SK-N-SH (cell line): ENCODE results near the gene NPHS2. TPM values are rescaled to one million over a fixed set of nuclear protein-coding genes. Genes with fewer than 3 reads are reported as not detected.

Experiments
- CTCF ChIA-PET: fragments of 300-600, 350-600 bp; formaldehyde crosslinking; extraction: SDS; loops from one replicate; lab custom pipeline; 2021; lab: Yijun Ruan, JAX
- POLR2A ChIA-PET: fragments of 350-600 bp; sonication (Branson Sonifier 250); formaldehyde crosslinking; extraction: SDS; loops from one replicate; lab custom pipeline; 2020; ENCODE audit warnings: antibody characterized with exemption, inconsistent platforms; lab: Yijun Ruan, JAX
- DNase-seq: peaks from one replicate; pipeline ENCODE4 v3.0.0; 2012
- H2AFZ ChIP-seq: fragments of 200-600 bp; sonication (generic); 2 replicates; pipeline ENCODE4 v1.8.1; 2016; ENCODE audit warnings: antibody characterized with exemption, mild to moderate bottlenecking, low read depth
- H3F3A ChIP-seq: fragments of 200-600 bp; sonication (generic); replicated peaks from 2 replicates; pipeline ENCODE3; 2016; ENCODE audit warnings: antibody characterized with exemption, mild to moderate bottlenecking; ENCODE audit not compliant: insufficient read depth
- H3K27ac ChIP-seq, 2 experiments: fragments of 200-500 bp in 1 of 2; fragments of 200-600 bp in 1 of 2; sonication (Bioruptor generic) in 1 of 2; sonication (generic), shearing (Covaris generic) in 1 of 2; 2 replicates each; pipeline versions ENCODE4 v1.5.1 to v1.6.1; 2014 to 2016; ENCODE audit warnings: low read depth in 2 of 2, inconsistent platforms in 1 of 2, low read length in 1 of 2, mild to moderate bottlenecking in 1 of 2, mixed read lengths in 1 of 2
- H3K27me3 ChIP-seq: fragments of 200-600 bp; sonication (generic), shearing (Covaris generic); 2 replicates; pipeline ENCODE4 v1.6.1; 2016; ENCODE audit warnings: mixed run types; ENCODE audit not compliant: insufficient read depth
- H3K36me3 ChIP-seq, 2 experiments: fragments of 200-500 bp in 1 of 2; fragments of 200-600 bp in 1 of 2; sonication (Bioruptor generic) in 1 of 2; sonication (generic) in 1 of 2; replicated peaks in 1 of 2; 2 replicates each; pipeline versions ENCODE3 to v1.5.1; 2014 to 2016; ENCODE audit warnings: low read length in 1 of 2, mild to moderate bottlenecking in 1 of 2; ENCODE audit not compliant: insufficient read depth in 2 of 2, control insufficient read depth in 1 of 2
- H3K4me1 ChIP-seq, 2 experiments: fragments of 200-500 bp in 1 of 2; fragments of 200-600 bp in 1 of 2; sonication (Bioruptor generic) in 1 of 2; sonication (generic), shearing (Covaris generic) in 1 of 2; 2 replicates each; pipeline versions ENCODE4 v1.5.1 to v1.6.1; 2014 to 2016; ENCODE audit warnings: low read depth in 1 of 2, low read length in 1 of 2, mixed run types in 1 of 2; ENCODE audit not compliant: insufficient read depth in 2 of 2, control insufficient read depth in 1 of 2
- H3K4me2 ChIP-seq: fragments of 200-600 bp; sonication (generic), shearing (Covaris generic); 2 replicates; pipeline ENCODE4 v1.6.1; 2017; ENCODE audit warnings: mixed run types
- H3K4me3 ChIP-seq, 2 experiments: fragments of 200-500 bp in 1 of 2; fragments of 200-600 bp in 1 of 2; sonication (Bioruptor generic) in 1 of 2; sonication (generic), shearing (Covaris generic) in 1 of 2; 2 replicates each; pipeline versions ENCODE4 v1.5.1 to v1.8.1; 2014 to 2016; ENCODE audit warnings: low read depth in 2 of 2, inconsistent platforms in 1 of 2, low read length in 1 of 2, mild to moderate bottlenecking in 1 of 2, mixed read lengths in 1 of 2, moderate library complexity in 1 of 2
- H3K79me2 ChIP-seq: fragments of 200-600 bp; sonication (generic); 2 replicates; pipeline ENCODE4 v1.8.1; 2017; ENCODE audit warnings: mild to moderate bottlenecking; ENCODE audit not compliant: insufficient read depth
- H3K9ac ChIP-seq: fragments of 200-600 bp; sonication (generic); 2 replicates; pipeline ENCODE4 v1.6.1; 2017; ENCODE audit warnings: mixed run types
- H3K9me2 ChIP-seq: fragments of 200-600 bp; sonication (generic); 2 replicates; pipeline ENCODE4 v1.6.1; 2017; ENCODE audit warnings: mixed run types
- H3K9me3 ChIP-seq: fragments of 200-600 bp; sonication (generic); 2 replicates; pipeline ENCODE4 v1.6.1; 2017; ENCODE audit warnings: mixed run types, mild to moderate bottlenecking, moderate library complexity
- H4K20me1 ChIP-seq: fragments of 200-600 bp; sonication (generic); 2 replicates; pipeline ENCODE4 v1.6.1; 2017; ENCODE audit warnings: mild to moderate bottlenecking, mixed run types; ENCODE audit not compliant: insufficient read depth
- CHD2 ChIP-seq: fragments of 150-350 bp; IDR thresholded peaks from 2 replicates; pipeline ENCODE4 v1.6.1; 2018; ENCODE audit warnings: low read length; ENCODE audit not compliant: partially characterized antibody
- ELF1 ChIP-seq: IDR thresholded peaks from 2 replicates; pipeline ENCODE4 v1.4.0; 2012
- EP300 ChIP-seq, 2 experiments: IDR thresholded peaks; 2 replicates each; pipeline versions ENCODE4 v1.4.0 to v1.6.1; 2012; ENCODE audit warnings: borderline replicate concordance in 1 of 2, low read depth in 1 of 2, low read length in 1 of 2
- EZH2phosphoT487 ChIP-seq: fragments of 200-600 bp; sonication (generic); IDR thresholded peaks from 2 replicates; pipeline ENCODE4 v1.6.1; 2017; ENCODE audit warnings: low read depth, mixed run types, mild to moderate bottlenecking, antibody characterized with exemption, moderate library complexity, borderline replicate concordance
- FOXJ3 ChIP-seq: sonication (generic); formaldehyde crosslinking; IDR thresholded peaks from 2 replicates; pipeline ENCODE4 v1.5.1; 2020; ENCODE audit warnings: mild to moderate bottlenecking, missing genetic modification reagents
- JUND ChIP-seq: IDR thresholded peaks from 2 replicates; pipeline ENCODE4 v1.4.0; 2012
- MXI1 ChIP-seq: IDR thresholded peaks from 2 replicates; pipeline ENCODE4 v1.6.1; 2012; ENCODE audit warnings: mild to moderate bottlenecking, low read depth, low read length, improper control_type of control experiment
- NFIC ChIP-seq: IDR thresholded peaks from 2 replicates; pipeline ENCODE4 v1.4.0; 2012; ENCODE audit warnings: borderline replicate concordance
- POLR2AphosphoS5 ChIP-seq: IDR thresholded peaks from 2 replicates; pipeline ENCODE4 v1.6.1; 2012; ENCODE audit warnings: low read depth, low read length
- RFX5 ChIP-seq: IDR thresholded peaks from 2 replicates; pipeline ENCODE4 v1.6.1; 2012; ENCODE audit warnings: mild to moderate bottlenecking, improper control_type of control experiment, low read length
- RXRA ChIP-seq: IDR thresholded peaks from 2 replicates; pipeline ENCODE4 v1.4.0; 2012; ENCODE audit warnings: low read depth, mild to moderate bottlenecking, borderline replicate concordance
- SIN3A ChIP-seq: IDR thresholded peaks from 2 replicates; pipeline ENCODE4 v1.6.1; 2012; ENCODE audit warnings: low read depth, mild to moderate bottlenecking, low read length, moderate library complexity, borderline replicate concordance
- USF2 ChIP-seq: fragments of 150-350 bp; IDR thresholded peaks from 2 replicates; pipeline ENCODE4 v1.6.1; 2017; ENCODE audit warnings: antibody characterized with exemption, low read length, low read depth, borderline replicate concordance
- ZBTB33 ChIP-seq: IDR thresholded peaks from 2 replicates; pipeline ENCODE4 v1.4.0; 2012; ENCODE audit warnings: low read depth, borderline replicate concordance
- WGBS: methylation state at CpG from one replicate; pipeline ENCODE4 v1.1.6; 2017; ENCODE audit warnings: low lambda C conversion rate; 5-methylcytosine and 5-hydroxymethylcytosine counted together
- polyA plus RNA-seq, 3 experiments: library from polyadenylated mRNA; depleted of rRNA; stranded (reverse); fragments of >200 nt; gene quantifications; 2 replicates each; pipeline ENCODE4 v1.2.3, GENCODE V29; 2012
- small RNA-seq, 7 experiments: library from RNA; depleted of rRNA; stranded (forward); fragments of <200 nt; gene quantifications; one replicate each; pipeline ENCODE3, GENCODE V24; 2012

The NPHS2 gene
- polyA plus RNA-seq, 1 of the 3 experiments (the other 2 are of a cell fraction) = not detected

GRCh38 chr1:179509384-179509783, 66.4 kb downstream of the NPHS2 start:
- no peak for TF ChIP-seq CHD2
- TF ChIP-seq USF2 = no peak
- no peak for TF ChIP-seq MXI1
- no peak for TF ChIP-seq ZBTB33
- no peak for TF ChIP-seq FOXJ3 (CRISPR knock-in tag)
- no peak for TF ChIP-seq JUND
- TF ChIP-seq RXRA = no peak
- no peak for TF ChIP-seq POLR2AphosphoS5
- no peak for TF ChIP-seq EZH2phosphoT487
- TF ChIP-seq SIN3A = no peak
- TF ChIP-seq, all 33 proteins: peak for 0
- no peak overlapping the region for H3K4me3 ChIP-seq
- H3K9me2 ChIP-seq = no peaks in the 10 kb centered on the region
- H4K20me1 ChIP-seq = no peaks in the 10 kb centered on the region
- 27% methylated on average over 4 of the region's 4 CpGs for WGBS
- POLR2A ChIA-PET = no interaction called here
- H3K79me2 ChIP-seq = no peaks in the 10 kb centered on the region
- no peak overlapping the region for H3K9ac ChIP-seq
- CTCF ChIA-PET = no interaction called here
- no peak for DNase-seq
- H3K36me3 ChIP-seq = no peaks in the 10 kb centered on the region
- no peaks in the 10 kb centered on the region for H3K9me3 ChIP-seq
- no peaks in the 10 kb centered on the region for H3F3A ChIP-seq
- H3K27me3 ChIP-seq = no peaks in the 10 kb centered on the region
- no peaks in the 10 kb centered on the region for H3K4me1 ChIP-seq
- H2AFZ ChIP-seq = peak overlapping the region; percentile 46; the same call in 1 of the 2 replicates
- no peak overlapping the region for H3K4me2 ChIP-seq
- no peak overlapping the region for H3K27ac ChIP-seq

DNA sequence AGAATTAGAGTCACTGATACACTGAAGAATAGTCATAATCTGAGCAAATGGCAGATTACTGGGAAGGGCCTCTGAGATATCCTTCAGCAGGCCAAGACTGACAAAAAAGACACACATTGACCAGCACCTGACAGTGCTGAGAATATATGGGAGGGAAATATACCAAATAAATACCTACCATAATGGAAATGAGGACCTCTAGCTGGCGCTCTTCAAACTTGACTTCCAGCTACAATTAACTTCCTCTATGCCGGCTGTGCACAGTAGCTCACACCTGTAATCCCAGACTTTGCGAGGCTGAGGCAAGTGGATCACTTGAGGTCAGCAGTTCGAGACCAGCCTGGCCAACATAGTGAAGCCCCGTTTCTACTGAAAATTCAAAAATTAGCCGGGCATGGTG, 69.5 kb downstream of the NPHS2 start:
- Histone ChIP-seq H3K36me3 (no peaks in the 10 kb centered on the region), H3K27me3 (no peaks in the 10 kb centered on the region), H2AFZ (no peak overlapping the region), H3K4me2 (no peak overlapping the region), H3K79me2 (no peaks in the 10 kb centered on the region), H3K4me3 (no peak overlapping the region), H4K20me1 (no peaks in the 10 kb centered on the region), H3F3A (no peaks in the 10 kb centered on the region), H3K9me2 (no peaks in the 10 kb centered on the region)
- POLR2A ChIA-PET = no interaction called here
- 14% methylated on average over 6 of the region's 6 CpGs for WGBS
- DNase-seq = no peak
- CTCF ChIA-PET = no interaction called here
- TF ChIP-seq RFX5 (no peak), EP300 (IDR thresholded peaks at IDR 0.05; ENCODE audit: borderline replicate concordance in 1 of 2, low read depth in 1 of 2, low read length in 1 of 2) (no peak), NFIC (no peak), ELF1 (no peak), MXI1 (no peak)
- TF ChIP-seq, all 33 proteins: peak for 0
- Histone ChIP-seq H3K4me1 (no peaks in the 10 kb centered on the region), H3K9me3 (no peaks in the 10 kb centered on the region), H3K27ac (no peak overlapping the region), H3K9ac (no peak overlapping the region)

Small RNA genes within 50 kb of the gene (small RNA-seq; reads per million reads assigned to genes)
- 0 to 1.6 (median 0) reads per million in 7 experiments for gene RNU5F-2P

Other genes with a start within 250 kb of the NPHS2 start
- gene AXDND1, start 210.0 kb downstream of the NPHS2 start, polyA plus RNA-seq (2012; rRNA removed) = 0.11 and 0.16 TPM in 2 replicates
- gene TDRD5, start 15.9 kb upstream of the NPHS2 start, polyA plus RNA-seq (2012; rRNA removed) = not detected in 2 replicates
- gene FAM163A, start 167.3 kb upstream of the NPHS2 start, polyA plus RNA-seq (2012; rRNA removed) = 0.43 and 1.1 TPM in 2 replicates